GM12875 (cell line): ENCODE measurements around the gene ATP10B.

Source experiments
- H3K4me3 ChIP-seq: one replicate; pipeline ENCODE4 v1.5.1; 2011; ENCODE audit warnings: low read depth, low read length, control low read depth
- CTCF ChIP-seq: IDR thresholded peaks from 2 replicates; pipeline ENCODE4 v1.5.1; 2011; ENCODE audit warnings: low read depth, mild to moderate bottlenecking, control low read depth, inconsistent platforms, low read length, moderate library complexity, borderline replicate concordance; ENCODE audit not compliant: insufficient read depth

The ATP10B gene

GRCh38 chr5:160685695-160686094 is 166.3 kb downstream of the ATP10B start:
- no peak overlapping the region for H3K4me3 ChIP-seq
- peak; percentile 36; the same call in 1 of the 2 replicates for TF ChIP-seq CTCF

- TF ChIP-seq CTCF, result no peak
- no peak overlapping the region for H3K4me3 ChIP-seq
Observed at GRCh38 chr5:160685219-160685618, 166.8 kb downstream of the ATP10B start.

- H3K4me3 ChIP-seq, result no peak overlapping the region
- TF ChIP-seq CTCF, result no peak
Observed at GRCh38 chr5:160679567-160680309, 172.3 kb downstream of the ATP10B start.

- H3K4me3 ChIP-seq, result no peak overlapping the region
Observed at GRCh38 chr5:160675988-160676387, 176.0 kb downstream of the ATP10B start.

GRCh38 chr5:160674901-160675300 is 177.1 kb downstream of the ATP10B start:
- H3K4me3 ChIP-seq, result no peak overlapping the region
- no peak for TF ChIP-seq CTCF

More at GRCh38 chr5:160675988-160676387, 176.0 kb downstream of the ATP10B start:
- no peak for TF ChIP-seq CTCF

GRCh38 chr5:160672521-160672920 is 179.5 kb downstream of the ATP10B start:
- TF ChIP-seq CTCF, result no peak
- H3K4me3 ChIP-seq, result no peak overlapping the region

- no peak overlapping the region for H3K4me3 ChIP-seq
- no peak for TF ChIP-seq CTCF
Observed at GRCh38 chr5:160668356-160668755, 183.7 kb downstream of the ATP10B start.
